DND-41 (cell line): ENCODE data around the gene DDIAS.

Experiments
- CTCF ChIP-seq: IDR thresholded peaks from 2 replicates; pipeline ENCODE4 v1.5.1; 2012; ENCODE audit warnings: borderline replicate concordance, low read length, moderate library complexity, mild to moderate bottlenecking; ENCODE audit not compliant: poor library complexity, severe bottlenecking; ENCODE audit errors: extremely low read depth
- EZH2 ChIP-seq: IDR thresholded peaks from 3 replicates; pipeline ENCODE4 v1.6.1; 2012; ENCODE audit warnings: borderline replicate concordance, low read depth, mild to moderate bottlenecking, moderate library complexity, low read length, inconsistent platforms; ENCODE audit not compliant: severe bottlenecking

DNA sequence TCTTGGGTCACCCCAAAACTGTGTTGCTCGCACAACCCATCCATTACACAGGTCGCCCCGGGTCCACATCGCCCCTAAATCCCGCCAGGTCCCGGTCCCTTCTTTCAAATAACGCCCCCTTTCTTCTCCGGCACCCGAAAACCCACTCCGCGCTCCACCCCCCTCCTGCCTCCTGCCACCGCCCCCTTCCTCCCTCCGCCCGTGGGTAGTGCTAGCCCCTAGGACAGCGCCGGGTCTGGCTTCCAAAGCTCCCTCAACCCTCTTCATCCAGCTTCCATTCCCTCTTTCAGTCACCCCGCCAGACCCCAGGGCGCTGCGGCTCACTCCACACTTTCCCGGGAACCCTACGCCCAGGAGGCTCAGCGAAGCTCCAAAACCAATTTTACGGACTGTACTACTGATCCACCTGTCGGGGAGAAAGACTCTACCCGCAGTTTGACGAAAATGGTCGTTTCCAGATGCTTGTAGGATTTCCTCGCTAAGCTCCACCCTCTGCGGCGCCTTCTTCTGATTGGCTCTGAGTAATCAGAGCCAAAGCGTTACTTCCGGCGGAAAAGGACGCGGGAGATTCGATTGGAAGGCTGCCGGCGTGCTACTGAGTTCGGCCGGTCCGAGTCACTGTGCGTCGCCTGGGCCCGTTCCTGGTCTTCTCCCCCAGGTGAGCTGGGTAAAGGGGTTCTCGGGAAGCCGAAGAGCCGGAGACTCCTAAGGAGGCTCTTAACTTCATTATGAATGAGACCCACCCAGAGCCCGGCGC is at the start of gene DDIAS:
- TF ChIP-seq CTCF (no peak), EZH2 (no peak)
